Measurements from ENCODE around the gene HSD17B12. TPM values are rescaled to one million over a fixed set of nuclear protein-coding genes. Genes with fewer than 3 reads are reported as not detected.

HSD17B12 gene
- total and polyA plus RNA-seq, 2 of the 4 experiments (the other 2 are of a cell fraction): 38.0 to 44.6 TPM

- Histone ChIP-seq H3K4ac (ENCODE audit: low read depth, low read length) (no peak overlapping the region), H4K5ac (ENCODE audit: low read depth, low read length) (no peak overlapping the region), H2BK5ac (ENCODE audit: low read depth, low read length, poor library complexity, severe bottlenecking) (no peak overlapping the region), H2AK5ac (ENCODE audit: low read depth, low read length) (no peak overlapping the region), H2BK15ac (ENCODE audit: low read depth, low read length) (no peak overlapping the region), H2AFZ (replicated peaks; ENCODE audit: low read length, poor library complexity) (no peak overlapping the region), H4K20me1 (ENCODE audit: insufficient read depth, low read length) (peaks cover 13% of the 10 kb centered on the region; the same call in 1 of the 2 replicates), H3K9ac (ENCODE audit: low read depth, low read length) (no peak overlapping the region), H3K79me1 (ENCODE audit: low read depth in 1 of 2, low read length in 2 of 2) (peaks cover 32 to 60% of the 10 kb centered on the region in 2 experiments), H3K27me3 (ENCODE audit: control insufficient read depth, insufficient read depth, low read length) (no peaks in the 10 kb centered on the region), H3K9me3 (ENCODE audit: control insufficient read depth, insufficient read depth, low read length) (no peaks in the 10 kb centered on the region), H4K8ac (ENCODE audit: low read depth in 2 of 2, low read length in 2 of 2) (no peak overlapping the region), H2AK9ac (replicated peaks; ENCODE audit: low read depth, low read length, poor library complexity) (no peak overlapping the region), H3K36me3 (ENCODE audit: control insufficient read depth, insufficient read depth, low read length) (peaks cover 6% of the 10 kb centered on the region; the same call in 1 of the 2 replicates), H3K23ac (ENCODE audit: low read depth, low read length) (no peak overlapping the region), H3K9me1 (ENCODE audit: insufficient read depth, low read length) (peaks cover 7% of the 10 kb centered on the region), H3K27ac (ENCODE audit: insufficient read depth, low read length) (no peak overlapping the region), H2BK20ac (ENCODE audit: low read depth, low read length) (no peak overlapping the region), H3K14ac (replicated peaks; ENCODE audit: low read depth, low read length) (no peak overlapping the region), H2BK120ac (ENCODE audit: low read depth, low read length) (no peak overlapping the region), H3K4me1 (ENCODE audit: control insufficient read depth, insufficient read depth, low read length) (peaks cover 1% of the 10 kb centered on the region; the same call in 1 of the 2 replicates), H3K4me2 (ENCODE audit: low read depth, low read length) (no peak overlapping the region), H4K91ac (ENCODE audit: insufficient read depth, low read depth, low read length) (no peak overlapping the region), H3K18ac (ENCODE audit: low read depth, low read length) (no peak overlapping the region), H3K56ac (ENCODE audit: extremely low read depth, insufficient read depth, low read length) (no peak overlapping the region), H3K4me3 (ENCODE audit: insufficient read depth, low read depth, low read length) (no peak overlapping the region)
- no TSS peak for BruUV-seq (replicated peaks)
- intact Hi-C loops (cut with micrococcal nuclease): no loop called here
- ChIA-PET POLR2A (ENCODE audit: unreplicated experiment) (no interaction called here), CTCF (interaction anchor here (0.7 kb wide), 1 partner anchor 8 kb away, joined by 3 read pairs; no protein-coding TSS in a partner anchor)
- dilution Hi-C loops (cut with HindIII; ENCODE audit: low sequenced_read_pairs, unreplicated experiment): no loop called here
- 96% methylated on average over 4 of the region's 5 CpGs; no CpG with 5 or more reads in 1 of the 2 experiments for WGBS, 2 experiments (ENCODE audit: extremely low coverage in 2 of 2, insufficient read length in 1 of 2)
- in situ Hi-C loops (cut with MboI; ENCODE audit: low sequenced_read_pairs): no loop called here
- no peak for DNase-seq
- no peak for ATAC-seq (ENCODE audit: low read depth)
- TF ChIP-seq, protein P1, sequence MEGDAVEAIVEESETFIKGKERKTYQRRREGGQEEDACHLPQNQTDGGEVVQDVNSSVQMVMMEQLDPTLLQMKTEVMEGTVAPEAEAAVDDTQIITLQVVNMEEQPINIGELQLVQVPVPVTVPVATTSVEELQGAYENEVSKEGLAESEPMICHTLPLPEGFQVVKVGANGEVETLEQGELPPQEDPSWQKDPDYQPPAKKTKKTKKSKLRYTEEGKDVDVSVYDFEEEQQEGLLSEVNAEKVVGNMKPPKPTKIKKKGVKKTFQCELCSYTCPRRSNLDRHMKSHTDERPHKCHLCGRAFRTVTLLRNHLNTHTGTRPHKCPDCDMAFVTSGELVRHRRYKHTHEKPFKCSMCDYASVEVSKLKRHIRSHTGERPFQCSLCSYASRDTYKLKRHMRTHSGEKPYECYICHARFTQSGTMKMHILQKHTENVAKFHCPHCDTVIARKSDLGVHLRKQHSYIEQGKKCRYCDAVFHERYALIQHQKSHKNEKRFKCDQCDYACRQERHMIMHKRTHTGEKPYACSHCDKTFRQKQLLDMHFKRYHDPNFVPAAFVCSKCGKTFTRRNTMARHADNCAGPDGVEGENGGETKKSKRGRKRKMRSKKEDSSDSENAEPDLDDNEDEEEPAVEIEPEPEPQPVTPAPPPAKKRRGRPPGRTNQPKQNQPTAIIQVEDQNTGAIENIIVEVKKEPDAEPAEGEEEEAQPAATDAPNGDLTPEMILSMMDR (conservative IDR thresholded peaks at IDR 0.05; ENCODE audit: low read depth, low read length): no peak
- TF ChIP-seq SMC3 (IDR thresholded peaks at IDR 0.05; ENCODE audit: low read depth, low read length) (no peak), BHLHE40 (IDR thresholded peaks at IDR 0.05; ENCODE audit: low read depth, low read length) (no peak), POLR2A (IDR thresholded peaks at IDR 0.05; ENCODE audit: low read depth, low read length) (no peak), FOS (IDR thresholded peaks at IDR 0.05; ENCODE audit: low read depth, low read length) (no peak), MXI1 (IDR thresholded peaks at IDR 0.05; ENCODE audit: borderline replicate concordance, low read depth, low read length) (no peak), RFX5 (IDR thresholded peaks at IDR 0.05; ENCODE audit: low read depth, low read length) (no peak), RCOR1 (IDR thresholded peaks at IDR 0.05; ENCODE audit: insufficient replicate concordance, low read length) (no peak), CHD1 (IDR thresholded peaks at IDR 0.05; ENCODE audit: low read depth, low read length) (no peak), MAFK (IDR thresholded peaks at IDR 0.05; ENCODE audit: low read depth, low read length) (no peak), ELK1 (IDR thresholded peaks at IDR 0.05; ENCODE audit: borderline replicate concordance, low read depth, low read length) (no peak), CEBPB (IDR thresholded peaks at IDR 0.05; ENCODE audit: low read depth, low read length) (no peak), MAZ (IDR thresholded peaks at IDR 0.05; ENCODE audit: borderline replicate concordance, low read depth, low read length) (no peak), RAD21 (IDR thresholded peaks at IDR 0.05; ENCODE audit: low read length) (no peak), NFE2L2 (IDR thresholded peaks at IDR 0.05; ENCODE audit: low read depth, low read length) (no peak)
- TF ChIP-seq, protein P2, sequence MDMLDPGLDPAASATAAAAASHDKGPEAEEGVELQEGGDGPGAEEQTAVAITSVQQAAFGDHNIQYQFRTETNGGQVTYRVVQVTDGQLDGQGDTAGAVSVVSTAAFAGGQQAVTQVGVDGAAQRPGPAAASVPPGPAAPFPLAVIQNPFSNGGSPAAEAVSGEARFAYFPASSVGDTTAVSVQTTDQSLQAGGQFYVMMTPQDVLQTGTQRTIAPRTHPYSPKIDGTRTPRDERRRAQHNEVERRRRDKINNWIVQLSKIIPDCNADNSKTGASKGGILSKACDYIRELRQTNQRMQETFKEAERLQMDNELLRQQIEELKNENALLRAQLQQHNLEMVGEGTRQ (IDR thresholded peaks at IDR 0.05; ENCODE audit: low read depth, low read length): no peak
Measured at GRCh38 chr11:43686207-43686606, 5.7 kb downstream of the HSD17B12 start.

Data from IMR-90 (cell line).